ENCODE results near the gene JARID2. TPM values are rescaled to one million over a fixed set of nuclear protein-coding genes. Genes with fewer than 3 reads are reported as not detected.

The JARID2 gene
- total RNA-seq, 2 donors from 2014 or later, result 8.3 to 12.8 TPM

- no peak for DNase-seq (ENCODE audit: low spot score)
- TF ChIP-seq, protein P1, sequence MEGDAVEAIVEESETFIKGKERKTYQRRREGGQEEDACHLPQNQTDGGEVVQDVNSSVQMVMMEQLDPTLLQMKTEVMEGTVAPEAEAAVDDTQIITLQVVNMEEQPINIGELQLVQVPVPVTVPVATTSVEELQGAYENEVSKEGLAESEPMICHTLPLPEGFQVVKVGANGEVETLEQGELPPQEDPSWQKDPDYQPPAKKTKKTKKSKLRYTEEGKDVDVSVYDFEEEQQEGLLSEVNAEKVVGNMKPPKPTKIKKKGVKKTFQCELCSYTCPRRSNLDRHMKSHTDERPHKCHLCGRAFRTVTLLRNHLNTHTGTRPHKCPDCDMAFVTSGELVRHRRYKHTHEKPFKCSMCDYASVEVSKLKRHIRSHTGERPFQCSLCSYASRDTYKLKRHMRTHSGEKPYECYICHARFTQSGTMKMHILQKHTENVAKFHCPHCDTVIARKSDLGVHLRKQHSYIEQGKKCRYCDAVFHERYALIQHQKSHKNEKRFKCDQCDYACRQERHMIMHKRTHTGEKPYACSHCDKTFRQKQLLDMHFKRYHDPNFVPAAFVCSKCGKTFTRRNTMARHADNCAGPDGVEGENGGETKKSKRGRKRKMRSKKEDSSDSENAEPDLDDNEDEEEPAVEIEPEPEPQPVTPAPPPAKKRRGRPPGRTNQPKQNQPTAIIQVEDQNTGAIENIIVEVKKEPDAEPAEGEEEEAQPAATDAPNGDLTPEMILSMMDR (IDR thresholded peaks at IDR 0.05), result no peak
- H3K4me3 ChIP-seq, result no peak overlapping the region
- peaks cover 4% of the 10 kb centered on the region for H3K36me3 ChIP-seq
- no peaks in the 10 kb centered on the region for H3K9me3 ChIP-seq
- no peak overlapping the region for H3K27ac ChIP-seq
- H3K4me1 ChIP-seq (ENCODE audit: control insufficient read depth in 1 of 2, low read depth in 2 of 2), result no peaks in the 10 kb centered on the region
- ATAC-seq (ENCODE audit: insufficient number of reproducible peaks, low FRiP score, low read depth), result peak; percentile 2
- H3K27me3 ChIP-seq (replicated peaks; ENCODE audit: insufficient read depth), result no peaks in the 10 kb centered on the region
Measured at GRCh38 chr6:15530411-15530810, 284.5 kb downstream of the JARID2 start.

DNA sequence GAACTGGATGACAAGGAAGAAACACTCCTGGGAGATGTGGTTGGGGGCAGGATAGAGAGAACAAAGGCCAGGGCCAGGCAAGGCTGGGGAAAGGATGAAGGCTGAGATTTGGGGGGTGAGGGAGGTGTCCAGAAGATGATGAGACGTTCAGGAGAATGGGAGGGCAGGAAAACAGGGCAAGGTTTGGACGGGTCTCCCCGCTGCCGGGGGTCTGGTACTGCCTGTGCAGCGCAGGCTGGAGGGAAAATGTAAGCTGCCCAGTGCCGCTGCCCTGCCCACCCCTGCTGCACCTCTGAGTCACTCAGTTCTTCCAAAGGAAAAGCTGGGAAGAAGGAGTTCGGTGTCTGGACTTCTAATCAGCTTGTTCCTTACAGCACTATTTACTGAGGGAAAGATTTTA lies 286.1 kb downstream of the JARID2 start:
- Histone ChIP-seq H3K9me3 (no peaks in the 10 kb centered on the region), H3K27me3 (replicated peaks; ENCODE audit: insufficient read depth) (no peaks in the 10 kb centered on the region), H3K27ac (no peak overlapping the region), H3K4me1 (ENCODE audit: control insufficient read depth in 1 of 2, low read depth in 2 of 2) (peaks cover 0 to 5% of the 10 kb centered on the region in 2 donors), H3K4me3 (no peak overlapping the region), H3K36me3 (peaks cover 4% of the 10 kb centered on the region)
- ATAC-seq (ENCODE audit: insufficient number of reproducible peaks, low FRiP score, low read depth) (no peak), DNase-seq (ENCODE audit: low spot score) (no peak)
- TF ChIP-seq, protein P1 (IDR thresholded peaks at IDR 0.05), result no peak

GRCh38 chr6:15533379-15534026 lies 287.6 kb downstream of the JARID2 start:
- Histone ChIP-seq H3K27me3 (replicated peaks; ENCODE audit: insufficient read depth) (no peaks in the 10 kb centered on the region), H3K4me1 (ENCODE audit: control insufficient read depth in 1 of 2, low read depth in 2 of 2) (peaks cover 0 to 5% of the 10 kb centered on the region in 2 donors), H3K27ac (no peak overlapping the region), H3K9me3 (no peaks in the 10 kb centered on the region), H3K36me3 (peaks cover 4% of the 10 kb centered on the region), H3K4me3 (no peak overlapping the region)
- TF ChIP-seq, protein P1 (IDR thresholded peaks at IDR 0.05), result no peak
- no peak for ATAC-seq (ENCODE audit: insufficient number of reproducible peaks, low FRiP score, low read depth)
- DNase-seq (ENCODE audit: low spot score), result no peak

- no peak overlapping the region for H3K27ac ChIP-seq
- no peaks in the 10 kb centered on the region for H3K27me3 ChIP-seq (replicated peaks; ENCODE audit: insufficient read depth)
- no peaks in the 10 kb centered on the region for H3K9me3 ChIP-seq
- DNase-seq (ENCODE audit: low spot score), result no peak
- no peak overlapping the region for H3K4me3 ChIP-seq
- ATAC-seq (ENCODE audit: insufficient number of reproducible peaks, low FRiP score, low read depth), result no peak
- H3K36me3 ChIP-seq, result peaks cover 4% of the 10 kb centered on the region
- peaks cover 0 to 5% of the 10 kb centered on the region in 2 donors for H3K4me1 ChIP-seq (ENCODE audit: control insufficient read depth in 1 of 2, low read depth in 2 of 2)
- TF ChIP-seq, protein P1 (IDR thresholded peaks at IDR 0.05), result no peak
Measured at GRCh38 chr6:15534974-15535373, 289.1 kb downstream of the JARID2 start.

DNA sequence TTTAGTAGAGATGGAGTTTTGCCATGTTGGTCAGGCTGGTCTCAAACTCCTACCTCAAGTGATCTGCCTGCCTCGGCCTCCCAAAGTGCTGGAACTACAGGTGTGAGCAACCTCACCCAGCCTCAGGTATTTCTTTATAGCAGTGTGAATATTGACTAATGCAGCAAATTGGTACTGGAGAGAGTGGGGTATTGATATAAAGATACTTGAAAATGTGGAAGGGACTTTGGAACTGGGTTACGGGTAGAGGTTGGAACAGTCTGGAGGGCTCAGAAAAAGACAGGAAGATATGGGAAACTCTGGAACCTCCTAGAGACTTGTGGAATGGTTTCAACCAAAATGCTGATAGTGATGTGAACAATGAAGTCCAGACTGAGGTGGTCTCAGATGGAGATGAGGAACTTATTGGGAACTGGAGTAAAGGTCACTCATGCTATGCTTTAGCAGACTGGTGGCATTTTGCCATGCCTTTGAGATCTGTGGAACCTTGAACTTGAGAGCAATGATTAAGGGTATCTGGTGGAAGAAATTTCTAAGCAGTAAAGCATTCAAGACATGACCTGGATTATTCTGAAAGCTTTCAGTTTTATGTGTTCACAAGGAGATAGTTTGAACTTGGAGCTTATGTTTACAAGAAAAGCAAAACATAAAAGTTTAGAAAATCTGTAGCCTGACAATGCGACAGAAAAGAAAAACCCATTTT lies 289.8 kb downstream of the JARID2 start:
- Histone ChIP-seq H3K27me3 (replicated peaks; ENCODE audit: insufficient read depth) (no peaks in the 10 kb centered on the region), H3K4me3 (no peak overlapping the region), H3K4me1 (ENCODE audit: control insufficient read depth in 1 of 2, low read depth in 2 of 2) (peaks cover 0 to 5% of the 10 kb centered on the region in 2 donors), H3K9me3 (no peaks in the 10 kb centered on the region), H3K27ac (no peak overlapping the region), H3K36me3 (peaks cover 4% of the 10 kb centered on the region)
- ATAC-seq (ENCODE audit: insufficient number of reproducible peaks, low FRiP score, low read depth), result no peak
- TF ChIP-seq, protein P1 (IDR thresholded peaks at IDR 0.05), result no peak
- no peak for DNase-seq (ENCODE audit: low spot score)

Data from thoracic aorta (tissue), 2 donors.